Sigmoid colon (tissue), 7 donors: Measurements from ENCODE around the gene PCDH15. TPM values are rescaled to one million over a fixed set of nuclear protein-coding genes. Genes with fewer than 3 reads are reported as not detected.

ENCODE experiments used
- DNase-seq: peaks from one replicate; pipeline ENCODE4 v3.0.0-alpha.2; 2019
- H3K27ac ChIP-seq, 4 donors: fragments of 200-600 bp; sonication (generic); one replicate each; pipeline ENCODE4 v1.5.1; 2016 to 2019; ENCODE audit warnings: mild to moderate bottlenecking in 1 of 4
- H3K27me3 ChIP-seq, 3 donors: fragments of 200-600 bp; sonication (generic); one replicate each; pipeline ENCODE4 v1.5.1; 2019; ENCODE audit warnings: mild to moderate bottlenecking in 1 of 3
- H3K36me3 ChIP-seq, 4 donors: fragments of 200-600 bp; sonication (generic); one replicate each; pipeline ENCODE4 v1.5.1; 2016 to 2019
- H3K4me1 ChIP-seq, 4 donors: fragments of 200-600 bp; sonication (generic); one replicate each; pipeline ENCODE4 v1.5.1; 2017 to 2019
- H3K4me3 ChIP-seq, 4 donors: fragments of 200-600 bp; sonication (generic); one replicate each; pipeline ENCODE4 v1.5.1; 2017 to 2019; ENCODE audit warnings: mild to moderate bottlenecking in 2 of 4, moderate library complexity in 1 of 4
- H3K9me3 ChIP-seq, 4 donors: fragments of 200-600 bp in 3 of 4; sonication (generic) in 3 of 4; one replicate each; pipeline versions ENCODE4 v1.5.1 to v1.6.1; 2013 to 2019
- EP300 ChIP-seq, 4 donors: sonication (generic); formaldehyde crosslinking; IDR thresholded peaks; one replicate each; pipeline ENCODE4 v1.6.1; 2017; ENCODE audit warnings: antibody characterized with exemption in 4 of 4
- POLR2A ChIP-seq, 2 donors: fragments of 450-650 bp; IDR thresholded peaks; one replicate each; pipeline ENCODE4 v1.6.1; 2016; ENCODE audit warnings: antibody characterized with exemption in 2 of 2, mild to moderate bottlenecking in 2 of 2, moderate library complexity in 2 of 2
- POLR2AphosphoS5 ChIP-seq, 4 donors: sonication (generic); formaldehyde crosslinking; IDR thresholded peaks; one replicate each; pipeline ENCODE4 v1.6.1; 2017; ENCODE audit warnings: antibody characterized with exemption in 4 of 4
- WGBS, 2 donors: extraction: QIAGEN DNeasy Blood & Tissue Kit; methylation state at CpG; one replicate each; pipeline ENCODE4 v1.1.7; 2013; 5-methylcytosine and 5-hydroxymethylcytosine counted together
- intact Hi-C: fragments of 100-400 bp; cut with DNase I; formaldehyde crosslinking; loops from one replicate; pipeline ENCODE4 v1.15.1; 2023
- polyA plus RNA-seq, 3 donors: library from polyadenylated mRNA; stranded (reverse); fragments of 200-250 nt; gene quantifications; one replicate each; pipeline ENCODE4 v1.2.3, GENCODE V29; 2013
- total RNA-seq, 4 donors: library from RNA; depleted of rRNA; stranded (reverse); fragments of >200 nt; gene quantifications; one replicate each; pipeline ENCODE4 v1.1.0, GENCODE V29; 2016
- TF ChIP-seq, protein P1 (sequence below), 4 experiments: fragments of 450-650 bp in 3 of 4; fragments of 200-600 bp in 1 of 4; IDR thresholded peaks; one replicate each; pipeline ENCODE4 v1.5.1; 2016 to 2019; ENCODE audit warnings: antibody characterized with exemption in 4 of 4, mild to moderate bottlenecking in 3 of 4, moderate library complexity in 2 of 4
- donor health status: healthy with polysubstance abuse.
- donor health status: Bipolar disorder and iron deficiency.
- donor health status: healthy.

Gene PCDH15
- total and polyA plus RNA-seq, 7 donors: 0.14 to 0.71 (median 0.16) TPM; not detected in 2

DNA sequence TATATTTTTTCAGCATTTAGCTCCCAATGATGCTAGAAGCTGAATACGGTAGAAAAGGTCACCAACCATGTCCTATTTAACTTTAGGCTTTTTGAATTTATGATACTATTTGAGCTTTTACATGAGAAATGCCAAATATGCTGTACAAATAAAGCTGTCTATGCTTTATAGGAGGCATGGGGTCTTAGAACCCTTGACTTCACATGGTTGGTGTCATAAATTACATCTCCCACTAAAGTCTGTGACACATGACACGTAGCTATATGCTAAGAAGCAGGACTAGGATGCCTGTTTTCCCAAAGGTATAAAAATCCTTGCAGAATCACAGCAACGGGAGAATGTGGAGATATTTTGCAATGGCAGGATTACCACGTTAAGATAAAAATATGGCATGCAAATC lies 960.4 kb downstream of the PCDH15 start:
- DNase-seq: no peak
- intact Hi-C loops: loop anchor here (10.0 kb wide), 1 partner anchor 564 kb away; no protein-coding TSS in a partner anchor
- Histone ChIP-seq H3K9me3 (no peaks in the 10 kb centered on the region), H3K4me1 (peaks cover 0 to 9% (median 4%) of the 10 kb centered on the region in 4 donors), H3K4me3 (no peak overlapping the region), H3K27ac (no peak overlapping the region), H3K36me3 (no peaks in the 10 kb centered on the region), H3K27me3 (no peaks in the 10 kb centered on the region)
- 66 to 70% methylated on average over 4 of the region's 4 CpGs for WGBS, 2 donors
- TF ChIP-seq POLR2AphosphoS5 (IDR thresholded peaks at IDR 0.05) (no peak), EP300 (IDR thresholded peaks at IDR 0.05) (no peak), POLR2A (IDR thresholded peaks at IDR 0.05) (no peak)
- TF ChIP-seq, protein P1, sequence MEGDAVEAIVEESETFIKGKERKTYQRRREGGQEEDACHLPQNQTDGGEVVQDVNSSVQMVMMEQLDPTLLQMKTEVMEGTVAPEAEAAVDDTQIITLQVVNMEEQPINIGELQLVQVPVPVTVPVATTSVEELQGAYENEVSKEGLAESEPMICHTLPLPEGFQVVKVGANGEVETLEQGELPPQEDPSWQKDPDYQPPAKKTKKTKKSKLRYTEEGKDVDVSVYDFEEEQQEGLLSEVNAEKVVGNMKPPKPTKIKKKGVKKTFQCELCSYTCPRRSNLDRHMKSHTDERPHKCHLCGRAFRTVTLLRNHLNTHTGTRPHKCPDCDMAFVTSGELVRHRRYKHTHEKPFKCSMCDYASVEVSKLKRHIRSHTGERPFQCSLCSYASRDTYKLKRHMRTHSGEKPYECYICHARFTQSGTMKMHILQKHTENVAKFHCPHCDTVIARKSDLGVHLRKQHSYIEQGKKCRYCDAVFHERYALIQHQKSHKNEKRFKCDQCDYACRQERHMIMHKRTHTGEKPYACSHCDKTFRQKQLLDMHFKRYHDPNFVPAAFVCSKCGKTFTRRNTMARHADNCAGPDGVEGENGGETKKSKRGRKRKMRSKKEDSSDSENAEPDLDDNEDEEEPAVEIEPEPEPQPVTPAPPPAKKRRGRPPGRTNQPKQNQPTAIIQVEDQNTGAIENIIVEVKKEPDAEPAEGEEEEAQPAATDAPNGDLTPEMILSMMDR (IDR thresholded peaks at IDR 0.05): no peak

DNA sequence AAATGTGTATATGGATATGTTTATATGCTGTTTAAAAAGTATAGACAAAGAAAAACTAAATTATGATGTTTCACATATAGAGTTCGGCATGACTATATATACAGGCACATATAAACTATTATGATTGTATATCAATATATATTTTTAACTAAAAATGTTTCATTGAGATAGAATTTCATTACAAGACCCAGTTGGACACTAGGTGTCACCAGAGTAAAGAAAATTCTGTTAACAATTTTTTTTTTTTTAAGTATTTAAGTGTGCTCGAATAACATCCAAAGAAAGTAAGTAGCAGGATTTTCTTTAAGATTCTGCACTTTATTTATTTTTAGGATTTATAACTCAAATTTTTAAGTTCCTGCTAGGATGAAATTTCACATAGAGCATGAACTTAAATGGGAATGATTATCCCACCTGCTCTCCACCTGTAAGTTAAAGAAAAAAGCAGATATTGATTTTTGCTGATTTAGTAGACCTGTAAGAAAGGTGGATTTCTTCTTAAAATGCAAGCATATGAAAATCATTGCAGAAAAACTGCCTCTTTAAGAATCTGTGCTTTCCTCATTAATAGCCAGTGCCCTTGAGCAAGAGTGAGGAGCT lies 961.5 kb downstream of the PCDH15 start:
- H3K36me3 ChIP-seq: no peaks in the 10 kb centered on the region
- TF ChIP-seq, protein P1 (IDR thresholded peaks at IDR 0.05): peak in 1 of 4 experiments; percentile 18
- TF ChIP-seq POLR2AphosphoS5 (IDR thresholded peaks at IDR 0.05): no peak
- peaks cover 0 to 9% (median 4%) of the 10 kb centered on the region in 4 donors for H3K4me1 ChIP-seq
- intact Hi-C loops: loop anchor here (10.0 kb wide), 1 partner anchor 565 kb away; no protein-coding TSS in a partner anchor
- H3K27me3 ChIP-seq: no peaks in the 10 kb centered on the region
- H3K4me3 ChIP-seq: no peak overlapping the region
- no peaks in the 10 kb centered on the region for H3K9me3 ChIP-seq
- no peak overlapping the region for H3K27ac ChIP-seq
- WGBS, 2 donors: 4 to 23% methylated on average over 2 of the region's 2 CpGs
- DNase-seq: no peak

DNA sequence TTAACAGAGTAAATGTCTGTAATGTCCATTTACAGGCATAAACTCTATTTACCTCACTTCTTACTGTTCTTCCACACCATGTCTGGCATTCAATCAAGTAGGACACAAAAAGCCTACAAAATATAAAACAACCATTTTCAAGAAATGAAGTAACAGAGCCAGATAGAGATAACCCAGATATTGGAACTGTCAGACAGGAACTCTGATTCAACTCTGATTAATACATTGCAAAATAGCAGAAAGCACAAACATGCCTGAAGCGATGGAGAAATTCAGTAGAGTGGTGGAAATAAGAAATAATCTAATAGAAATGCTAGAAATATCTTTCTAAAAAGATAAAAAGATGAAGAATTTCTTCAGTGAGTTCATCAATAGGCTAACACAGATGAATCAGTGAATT lies 964.4 kb downstream of the PCDH15 start:
- H3K4me1 ChIP-seq: no peaks in the 10 kb centered on the region
- no peaks in the 10 kb centered on the region for H3K36me3 ChIP-seq
- H3K27ac ChIP-seq: no peak overlapping the region
- WGBS, 2 donors: 81 to 91% methylated on average over 1 of the region's 1 CpG
- intact Hi-C loops: no loop called here
- DNase-seq: no peak
- H3K4me3 ChIP-seq: no peak overlapping the region
- no peaks in the 10 kb centered on the region for H3K9me3 ChIP-seq
- no peaks in the 10 kb centered on the region for H3K27me3 ChIP-seq
- no peak for TF ChIP-seq POLR2A (IDR thresholded peaks at IDR 0.05)
- TF ChIP-seq EP300 (IDR thresholded peaks at IDR 0.05): no peak
- no peak for TF ChIP-seq POLR2AphosphoS5 (IDR thresholded peaks at IDR 0.05)
- TF ChIP-seq, protein P1 (IDR thresholded peaks at IDR 0.05): no peak

DNA sequence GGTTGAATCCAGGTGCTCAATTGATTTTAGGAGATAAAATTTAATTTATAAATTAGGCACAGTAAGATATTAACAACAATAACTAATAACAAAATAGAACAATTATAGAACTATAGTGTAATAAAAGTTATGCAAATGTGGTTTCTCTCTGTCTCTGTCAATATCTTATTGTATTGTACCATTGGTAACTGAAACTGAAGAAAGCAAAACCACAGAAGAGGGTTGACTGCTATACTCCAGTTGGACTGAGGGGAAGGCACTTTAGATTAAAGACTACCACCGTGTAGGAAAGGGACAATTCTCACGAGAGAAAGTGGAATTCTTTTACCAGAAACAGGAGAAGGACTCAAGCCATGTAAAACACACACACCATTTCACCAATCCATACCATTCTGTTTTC lies 967.1 kb downstream of the PCDH15 start:
- no peaks in the 10 kb centered on the region for H3K27me3 ChIP-seq
- H3K36me3 ChIP-seq: no peaks in the 10 kb centered on the region
- H3K9me3 ChIP-seq: no peaks in the 10 kb centered on the region
- H3K27ac ChIP-seq: no peak overlapping the region
- TF ChIP-seq EP300 (IDR thresholded peaks at IDR 0.05): no peak
- H3K4me1 ChIP-seq: no peaks in the 10 kb centered on the region
- no peak for DNase-seq
- 49 to 71% methylated on average over 2 of the region's 2 CpGs for WGBS, 2 donors
- intact Hi-C loops: no loop called here
- no peak overlapping the region for H3K4me3 ChIP-seq

DNA sequence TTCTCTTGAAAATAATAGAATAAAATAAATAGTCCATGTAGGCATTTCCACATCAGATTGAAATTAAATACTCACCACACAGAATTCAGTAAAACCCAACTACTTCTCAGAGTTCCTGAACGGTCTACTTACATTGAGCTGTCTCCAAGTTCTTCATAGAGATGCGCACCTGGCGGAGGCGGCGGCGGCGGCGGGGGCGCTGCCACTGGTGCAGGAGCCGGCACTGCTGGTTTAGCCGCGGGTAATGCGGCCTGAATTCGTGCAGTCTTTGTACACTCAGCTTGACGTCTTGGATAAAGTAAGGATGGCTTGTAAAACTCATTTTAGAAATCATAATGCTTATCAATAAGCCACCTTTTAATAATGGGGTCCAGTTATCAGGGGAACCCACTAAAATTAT lies 973.8 kb downstream of the PCDH15 start:
- DNase-seq: no peak
- Histone ChIP-seq H3K4me1 (no peaks in the 10 kb centered on the region), H3K27me3 (no peaks in the 10 kb centered on the region), H3K27ac (no peak overlapping the region), H3K4me3 (no peak overlapping the region), H3K9me3 (no peaks in the 10 kb centered on the region), H3K36me3 (no peaks in the 10 kb centered on the region)
- WGBS, 2 donors: 92 to 94% methylated on average over 15 of the region's 15 CpGs
- intact Hi-C loops: no loop called here
- TF ChIP-seq EP300 (IDR thresholded peaks at IDR 0.05) (no peak), POLR2AphosphoS5 (IDR thresholded peaks at IDR 0.05) (no peak), POLR2A (IDR thresholded peaks at IDR 0.05) (no peak)
- TF ChIP-seq, protein P1 (IDR thresholded peaks at IDR 0.05): no peak
